HUES48 (cell line): ENCODE results near the gene TRH.
A peak's percentile ranks its signal among the peaks of the same experiment; 100 is the strongest.

Experiments used
- H3K27ac ChIP-seq: one replicate; pipeline ENCODE4 v1.7.0; 2013; ENCODE audit warnings: low read depth, low read length, inconsistent platforms
- H3K27me3 ChIP-seq: 2 replicates; pipeline ENCODE4 v1.6.1; 2013; ENCODE audit warnings: mild to moderate bottlenecking, low read length; ENCODE audit not compliant: control insufficient read depth, insufficient read depth
- H3K36me3 ChIP-seq: 2 replicates; pipeline ENCODE4 v1.6.1; 2013; ENCODE audit warnings: low read length; ENCODE audit not compliant: control insufficient read depth, insufficient read depth
- H3K4me1 ChIP-seq: 2 replicates; pipeline ENCODE4 v1.6.1; 2013; ENCODE audit warnings: mild to moderate bottlenecking, low read length; ENCODE audit not compliant: control insufficient read depth, insufficient read depth
- H3K4me3 ChIP-seq: 2 replicates; pipeline ENCODE4 v1.5.1; 2013; ENCODE audit warnings: mild to moderate bottlenecking, low read depth, low read length
- H3K9ac ChIP-seq: 2 replicates; pipeline ENCODE4 v1.6.1; 2013; ENCODE audit warnings: mild to moderate bottlenecking, low read depth, low read length, moderate library complexity
- H3K9me3 ChIP-seq: 2 replicates; pipeline ENCODE4 v1.6.1; 2013; ENCODE audit warnings: low read length; ENCODE audit not compliant: control insufficient read depth, insufficient read depth

The TRH gene

GRCh38 chr3:129966876-129967275, 7.6 kb upstream of the TRH start:
- H3K4me3 ChIP-seq: no peak overlapping the region
- peaks cover 62% of the 10 kb centered on the region for H3K27me3 ChIP-seq
- no peak overlapping the region for H3K27ac ChIP-seq

DNA sequence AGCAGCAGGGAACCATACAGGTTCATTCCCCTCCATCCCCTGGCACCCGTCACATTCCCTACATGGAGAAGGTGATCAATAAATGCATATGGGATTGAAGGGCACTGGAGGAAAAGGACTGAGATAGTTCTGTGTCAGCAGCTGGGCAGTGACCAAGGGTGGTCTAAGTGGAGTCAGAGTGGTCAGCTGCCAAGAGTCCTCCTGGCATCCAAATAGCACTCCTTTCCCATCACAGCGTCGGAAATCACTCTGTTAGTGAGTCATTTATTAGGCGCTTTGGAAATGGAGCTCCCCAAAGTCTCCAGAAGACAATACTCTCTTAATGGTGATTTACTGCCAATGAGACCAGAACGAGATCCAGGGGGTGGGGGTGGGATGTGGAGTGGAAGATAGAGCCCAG, 6.8 kb upstream of the TRH start:
- Histone ChIP-seq H3K36me3 (no peaks in the 10 kb centered on the region), H3K9me3 (no peaks in the 10 kb centered on the region), H3K4me1 (no peaks in the 10 kb centered on the region), H3K9ac (no peak overlapping the region), H3K27me3 (peaks cover 71% of the 10 kb centered on the region), H3K4me3 (no peak overlapping the region), H3K27ac (no peak overlapping the region)

More at GRCh38 chr3:129966876-129967275, 7.6 kb upstream of the TRH start:
- no peaks in the 10 kb centered on the region for H3K4me1 ChIP-seq
- no peaks in the 10 kb centered on the region for H3K9me3 ChIP-seq
- H3K36me3 ChIP-seq: no peaks in the 10 kb centered on the region
- H3K9ac ChIP-seq: no peak overlapping the region

- Histone ChIP-seq H3K27me3 (peaks cover 99% of the 10 kb centered on the region), H3K9ac (no peak overlapping the region), H3K9me3 (no peaks in the 10 kb centered on the region), H3K4me1 (peaks cover 4% of the 10 kb centered on the region; the same call in 1 of the 2 replicates), H3K36me3 (no peaks in the 10 kb centered on the region), H3K27ac (no peak overlapping the region), H3K4me3 (peak overlapping the region; percentile 35; the same call in 1 of the 2 replicates)
Observed at GRCh38 chr3:129971351-129972052, 3.0 kb upstream of the TRH start.

- H3K27ac ChIP-seq: no peak overlapping the region
- H3K9me3 ChIP-seq: no peaks in the 10 kb centered on the region
- H3K9ac ChIP-seq: no peak overlapping the region
- H3K4me1 ChIP-seq: peaks cover 4% of the 10 kb centered on the region; the same call in 1 of the 2 replicates
- no peak overlapping the region for H3K4me3 ChIP-seq
- no peaks in the 10 kb centered on the region for H3K36me3 ChIP-seq
- peaks cover 99% of the 10 kb centered on the region for H3K27me3 ChIP-seq
Observed at GRCh38 chr3:129972301-129972700, 2.2 kb upstream of the TRH start.

GRCh38 chr3:129973853-129974563, 512 bp upstream of the TRH start:
- no peaks in the 10 kb centered on the region for H3K9me3 ChIP-seq
- H3K27ac ChIP-seq: no peak overlapping the region
- no peak overlapping the region for H3K9ac ChIP-seq
- H3K27me3 ChIP-seq: peaks cover 99% of the 10 kb centered on the region
- H3K4me3 ChIP-seq: peak overlapping the region; percentile 52; the same call in 1 of the 2 replicates
- no peaks in the 10 kb centered on the region for H3K36me3 ChIP-seq
- peaks cover 4% of the 10 kb centered on the region; the same call in 1 of the 2 replicates for H3K4me1 ChIP-seq

GRCh38 chr3:129974833-129975704, 549 bp downstream of the TRH start:
- Histone ChIP-seq H3K36me3 (no peaks in the 10 kb centered on the region), H3K9me3 (no peaks in the 10 kb centered on the region), H3K27me3 (peaks cover 98% of the 10 kb centered on the region), H3K4me3 (peak overlapping the region; percentile 52), H3K4me1 (peaks cover 4% of the 10 kb centered on the region; the same call in 1 of the 2 replicates), H3K9ac (no peak overlapping the region), H3K27ac (no peak overlapping the region)

DNA sequence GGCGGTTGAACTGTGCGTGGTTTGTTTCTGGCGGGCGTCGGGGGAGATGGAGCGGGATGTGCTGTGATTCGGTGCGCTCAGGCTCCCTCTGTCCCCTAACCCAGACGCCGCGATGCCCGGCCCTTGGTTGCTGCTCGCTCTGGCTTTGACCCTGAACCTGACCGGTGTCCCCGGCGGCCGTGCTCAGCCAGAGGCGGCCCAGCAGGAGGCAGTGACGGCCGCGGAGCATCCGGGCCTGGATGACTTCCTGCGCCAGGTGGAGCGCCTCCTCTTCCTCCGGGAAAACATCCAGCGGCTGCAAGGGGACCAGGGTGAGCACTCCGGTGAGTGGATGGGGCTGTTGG, 1.2 kb downstream of the TRH start:
- Histone ChIP-seq H3K36me3 (no peaks in the 10 kb centered on the region), H3K9ac (no peak overlapping the region), H3K27ac (no peak overlapping the region), H3K4me3 (peak overlapping the region; percentile 52), H3K4me1 (peaks cover 4% of the 10 kb centered on the region; the same call in 1 of the 2 replicates), H3K9me3 (no peaks in the 10 kb centered on the region), H3K27me3 (peaks cover 97% of the 10 kb centered on the region)

DNA sequence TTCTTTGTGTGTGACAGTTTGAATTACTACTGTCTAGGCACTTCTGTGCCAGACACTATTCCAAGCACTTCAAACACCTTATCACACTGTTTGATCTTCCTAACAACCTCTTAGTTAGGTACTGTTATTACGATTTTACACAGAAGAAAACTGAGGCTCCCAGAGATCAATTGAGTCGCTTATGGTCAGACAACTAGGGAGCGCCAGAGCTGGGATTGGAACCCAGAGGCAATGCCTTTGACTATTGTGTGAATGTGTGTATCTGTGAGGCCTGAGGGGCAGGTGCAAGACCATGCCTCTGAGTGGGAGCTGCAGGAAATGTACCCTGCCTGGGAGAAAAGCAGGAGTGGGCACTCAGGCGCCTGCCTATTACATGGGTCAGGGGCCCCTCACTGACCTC, 1.8 kb downstream of the TRH start:
- no peak overlapping the region for H3K9ac ChIP-seq
- no peak overlapping the region for H3K4me3 ChIP-seq
- H3K27me3 ChIP-seq: peaks cover 97% of the 10 kb centered on the region
- peaks cover 4% of the 10 kb centered on the region; the same call in 1 of the 2 replicates for H3K4me1 ChIP-seq
- no peaks in the 10 kb centered on the region for H3K9me3 ChIP-seq
- H3K36me3 ChIP-seq: no peaks in the 10 kb centered on the region
- H3K27ac ChIP-seq: no peak overlapping the region

DNA sequence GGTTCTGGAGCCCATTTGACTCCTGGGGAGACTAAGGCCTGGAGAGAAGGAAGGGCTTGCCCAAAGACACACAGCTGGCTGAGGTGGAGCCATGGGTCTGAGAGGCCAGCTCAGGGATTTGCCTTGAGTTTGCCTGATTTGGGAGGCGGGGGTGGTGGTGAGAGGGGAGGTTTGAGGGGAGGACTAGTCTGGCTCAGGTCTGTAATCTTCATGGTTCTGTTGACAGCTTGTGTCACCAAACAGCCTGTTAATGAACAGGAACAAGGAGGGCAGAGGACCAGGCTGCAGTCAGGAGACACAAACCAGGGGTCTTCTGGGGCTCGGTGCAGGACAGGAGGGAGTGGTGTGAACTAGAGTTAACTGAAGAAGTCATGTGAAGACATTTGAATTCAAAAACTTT, 3.6 kb downstream of the TRH start:
- no peak overlapping the region for H3K27ac ChIP-seq
- no peaks in the 10 kb centered on the region for H3K9me3 ChIP-seq
- no peaks in the 10 kb centered on the region for H3K36me3 ChIP-seq
- H3K27me3 ChIP-seq: peaks cover 92% of the 10 kb centered on the region
- peaks cover 4% of the 10 kb centered on the region; the same call in 1 of the 2 replicates for H3K4me1 ChIP-seq
- H3K9ac ChIP-seq: no peak overlapping the region
- H3K4me3 ChIP-seq: no peak overlapping the region

DNA sequence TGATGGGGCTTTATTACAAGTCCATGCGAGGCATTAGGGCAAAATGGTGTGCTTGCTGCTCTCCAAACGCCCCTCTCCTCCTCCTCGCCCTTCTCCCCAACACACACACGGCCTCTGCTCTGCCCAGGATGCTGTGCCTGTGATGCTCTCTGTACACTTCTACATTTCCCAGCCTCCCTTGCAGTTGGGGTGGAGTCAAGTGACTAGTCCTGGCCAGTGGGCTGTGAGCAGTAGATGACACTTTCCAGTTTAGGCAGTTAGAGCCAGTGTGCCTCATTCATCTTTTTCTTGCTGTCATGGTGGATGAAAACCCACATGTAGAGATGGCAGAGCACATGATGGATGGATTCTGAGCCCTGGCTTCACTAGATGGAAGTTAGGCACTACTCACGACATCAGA, 5.4 kb downstream of the TRH start:
- H3K9ac ChIP-seq: no peak overlapping the region
- peaks cover 74% of the 10 kb centered on the region for H3K27me3 ChIP-seq
- no peaks in the 10 kb centered on the region for H3K36me3 ChIP-seq
- H3K4me1 ChIP-seq: peaks cover 4% of the 10 kb centered on the region; the same call in 1 of the 2 replicates
- no peaks in the 10 kb centered on the region for H3K9me3 ChIP-seq
- no peak overlapping the region for H3K4me3 ChIP-seq
- H3K27ac ChIP-seq: no peak overlapping the region
